ENCODE data around the gene ATP10D. TPM values are rescaled to one million over a fixed set of nuclear protein-coding genes. Genes with fewer than 3 reads are reported as not detected.

The ATP10D gene
- polyA plus RNA-seq, 1 of the 3 experiments (the other 2 are of a cell fraction) = 7.9 TPM

DNA sequence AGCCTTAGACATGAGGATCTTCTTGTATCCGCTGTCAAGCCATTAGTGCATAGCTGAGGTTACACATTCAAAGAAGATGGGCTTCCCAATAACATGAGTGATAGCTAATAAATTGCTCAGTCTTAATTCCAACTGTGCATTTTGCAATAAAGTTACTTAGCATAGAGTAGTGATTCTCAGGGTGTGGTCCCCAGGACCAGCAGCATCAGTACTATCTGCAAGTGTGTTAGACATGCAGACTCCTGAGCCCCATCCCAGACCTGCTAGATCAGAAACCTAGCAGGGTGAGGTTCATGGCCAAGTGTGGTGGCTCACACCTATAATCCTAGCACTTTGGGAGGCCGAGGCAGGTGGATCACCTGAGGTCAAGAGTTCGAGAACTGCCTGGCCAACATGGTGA lies 20.1 kb downstream of the ATP10D start (continued):
- no peak for TF ChIP-seq REST (IDR thresholded peaks at IDR 0.05; ENCODE audit: low read depth, low read length)
- TF ChIP-seq PBX3 (IDR thresholded peaks at IDR 0.05) = no peak
- TF ChIP-seq JUND (IDR thresholded peaks at IDR 0.05) = no peak

- H3K79me2 ChIP-seq (ENCODE audit: insufficient read depth) = no peaks in the 10 kb centered on the region
- H3K27me3 ChIP-seq (ENCODE audit: insufficient read depth) = no peaks in the 10 kb centered on the region
- no peak overlapping the region for H3K27ac ChIP-seq (ENCODE audit: low read depth in 2 of 2, low read length in 1 of 2)
- H3K4me1 ChIP-seq (ENCODE audit: control insufficient read depth in 1 of 2, insufficient read depth in 2 of 2, low read depth in 1 of 2, low read length in 1 of 2) = peaks cover 4 to 7% of the 10 kb centered on the region in 2 experiments; a peak in 3 of 4 replicates
- POLR2A ChIA-PET = no interaction called here
- no peak overlapping the region for H2AFZ ChIP-seq (ENCODE audit: low read depth)
- no peak overlapping the region for H3K4me2 ChIP-seq
- no peak for DNase-seq
- no peaks in the 10 kb centered on the region for H3F3A ChIP-seq (replicated peaks; ENCODE audit: insufficient read depth)
- no peak overlapping the region for H3K4me3 ChIP-seq (ENCODE audit: low read depth in 2 of 2, low read length in 1 of 2)
- 82% methylated on average over 3 of the region's 3 CpGs for WGBS (ENCODE audit: low lambda C conversion rate)
- H3K9ac ChIP-seq = no peak overlapping the region
- TF ChIP-seq, protein P1, sequence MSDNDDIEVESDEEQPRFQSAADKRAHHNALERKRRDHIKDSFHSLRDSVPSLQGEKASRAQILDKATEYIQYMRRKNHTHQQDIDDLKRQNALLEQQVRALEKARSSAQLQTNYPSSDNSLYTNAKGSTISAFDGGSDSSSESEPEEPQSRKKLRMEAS (IDR thresholded peaks at IDR 0.05; ENCODE audit: low read depth) = no peak
- peak; percentile 45 for TF ChIP-seq TCF12 (IDR thresholded peaks at IDR 0.05)
- CTCF ChIA-PET = interaction anchor here (1.0 to 2.0 kb wide), 3 partner anchors 13 to 58 kb away, joined by 3 to 4 read pairs (median 3); no protein-coding TSS in a partner anchor
- H3K9me2 ChIP-seq = no peaks in the 10 kb centered on the region
- no peaks in the 10 kb centered on the region for H3K36me3 ChIP-seq (replicated peaks in 1 of 2; ENCODE audit: control insufficient read depth in 1 of 2, insufficient read depth in 2 of 2, low read length in 1 of 2)
- H4K20me1 ChIP-seq (ENCODE audit: insufficient read depth) = no peaks in the 10 kb centered on the region
- H3K9me3 ChIP-seq = no peaks in the 10 kb centered on the region
Observed at GRCh38 chr4:47505666-47506065, 20.6 kb downstream of the ATP10D start.

- Histone ChIP-seq H3F3A (replicated peaks; ENCODE audit: insufficient read depth) (no peaks in the 10 kb centered on the region), H2AFZ (ENCODE audit: low read depth) (no peak overlapping the region), H3K4me1 (ENCODE audit: control insufficient read depth in 1 of 2, insufficient read depth in 2 of 2, low read depth in 1 of 2, low read length in 1 of 2) (peaks cover 6 to 14% of the 10 kb centered on the region in 2 experiments; a peak in 3 of 4 replicates), H3K27ac (ENCODE audit: low read depth in 2 of 2, low read length in 1 of 2) (peak overlapping the region in 1 of 2 experiments; percentile 15; a peak in 2 of 4 replicates), H3K27me3 (ENCODE audit: insufficient read depth) (no peaks in the 10 kb centered on the region), H3K9me2 (no peaks in the 10 kb centered on the region), H3K9me3 (no peaks in the 10 kb centered on the region), H3K9ac (no peak overlapping the region), H4K20me1 (ENCODE audit: insufficient read depth) (no peaks in the 10 kb centered on the region), H3K4me3 (ENCODE audit: low read depth in 2 of 2, low read length in 1 of 2) (no peak overlapping the region), H3K4me2 (0 out of 2 replicates have a peak overlapping the region, but pooled peaks have one; percentile 8), H3K79me2 (ENCODE audit: insufficient read depth) (no peaks in the 10 kb centered on the region), H3K36me3 (replicated peaks in 1 of 2; ENCODE audit: control insufficient read depth in 1 of 2, insufficient read depth in 2 of 2, low read length in 1 of 2) (peaks cover 18 to 25% of the 10 kb centered on the region in 2 experiments)
- WGBS (ENCODE audit: low lambda C conversion rate) = 87% methylated on average over 2 of the region's 2 CpGs
- CTCF ChIA-PET = interaction anchor here (0.9 to 1.2 kb wide), 3 partner anchors 14 to 39 kb away, joined by 3 to 4 read pairs (median 3); no protein-coding TSS in a partner anchor
- POLR2A ChIA-PET = no interaction called here
- peak; percentile 48 for TF ChIP-seq CTCF (IDR thresholded peaks at IDR 0.05)
- 0 out of 2 replicates have a peak, but pooled peaks have one; percentile 5 for TF ChIP-seq PBX3 (IDR thresholded peaks at IDR 0.05)
- no peak for TF ChIP-seq TEAD4 (IDR thresholded peaks at IDR 0.05; ENCODE audit: borderline replicate concordance, insufficient read depth)
- 0 out of 2 replicates have a peak, but pooled peaks have one; percentile 4 for TF ChIP-seq SMC3 (IDR thresholded peaks at IDR 0.05; ENCODE audit: low read depth, low read length)
- no peak for DNase-seq
Observed at GRCh38 chr4:47510506-47511143, 25.6 kb downstream of the ATP10D start.
